T-cell (primary cell): ENCODE measurements around the gene SLC5A2. TPM values are rescaled to one million over a fixed set of nuclear protein-coding genes. Genes with fewer than 3 reads are reported as not detected.

Source experiments
- ATAC-seq, 4 experiments: fragments of 200-7000 bp in 3 of 4; fragments of 150-1000 bp in 1 of 4; cut with Tn5 transposase; replicated peaks in 1 of 4; 1 replicate in 3 of 4; 2 replicates in 1 of 4; pipeline ENCODE4 v1.10.0; 2021; ENCODE audit warnings: moderate library complexity in 3 of 4, mild to moderate bottlenecking in 2 of 4, moderate number of reproducible peaks in 1 of 4
- CTCF ChIA-PET, 2 donors: fragments of 300-600 bp; sonication (Branson Sonifier 250); formaldehyde crosslinking; loops; one replicate each; lab custom pipeline; 2022; ENCODE audit warnings: antibody characterized with exemption in 2 of 2; lab: Charles Lee
- POLR2A ChIA-PET, 2 donors: fragments of 300-600 bp; sonication (Branson Sonifier 250); formaldehyde crosslinking; loops; one replicate each; lab custom pipeline; 2022; ENCODE audit warnings: antibody characterized with exemption in 2 of 2; lab: Charles Lee
- DNase-seq, 35 experiments: peaks; one replicate each; pipeline versions ENCODE4 v3.0.0 to v3.0.0-alpha.2; 2013 to 2023
- H3K27ac ChIP-seq: one replicate; pipeline ENCODE4 v1.5.1; 2013; ENCODE audit warnings: low read length
- H3K27me3 ChIP-seq, 2 experiments: replicated peaks in 1 of 2; 1 replicate in 1 of 2; 2 replicates in 1 of 2; pipeline versions ENCODE4 v1.6.1 to v1.7.0; 2013; ENCODE audit warnings: low read length in 1 of 2, mixed read lengths in 1 of 2; ENCODE audit not compliant: control insufficient read depth in 2 of 2, insufficient read depth in 2 of 2; ENCODE audit errors: extremely low read depth in 1 of 2
- H3K36me3 ChIP-seq, 2 donors: 1 replicate in 1 of 2; 2 replicates in 1 of 2; pipeline versions ENCODE4 v1.6.1 to v1.7.0; 2013; ENCODE audit warnings: low read length in 1 of 2; ENCODE audit not compliant: control insufficient read depth in 2 of 2, insufficient read depth in 1 of 2; ENCODE audit errors: extremely low read depth in 1 of 2
- H3K4me1 ChIP-seq, 2 experiments: 1 replicate in 1 of 2; 2 replicates in 1 of 2; pipeline versions ENCODE4 v1.6.1 to v1.7.0; 2013; ENCODE audit warnings: low read length in 2 of 2, mixed read lengths in 1 of 2; ENCODE audit not compliant: insufficient read depth in 2 of 2, control insufficient read depth in 1 of 2; ENCODE audit errors: extremely low read depth in 1 of 2
- H3K4me3 ChIP-seq, 2 donors: 1 replicate in 1 of 2; 2 replicates in 1 of 2; pipeline versions ENCODE4 v1.5.1 to v1.7.0; 2013; ENCODE audit warnings: mild to moderate bottlenecking in 2 of 2, low read length in 1 of 2, moderate library complexity in 1 of 2; ENCODE audit not compliant: control insufficient read depth in 1 of 2; ENCODE audit errors: extremely low read depth in 1 of 2
- H3K9me3 ChIP-seq: 2 replicates; pipeline ENCODE4 v1.7.0; 2013
- H3K27ac Mint-ChIP-seq, 2 donors: one replicate each; pipeline ENCODE4 v1.8.0; 2020 to 2021; ENCODE audit warnings: mild to moderate bottlenecking in 2 of 2, mixed read lengths in 2 of 2
- H3K27me3 Mint-ChIP-seq, 2 donors: one replicate each; pipeline ENCODE4 v1.8.0; 2021 to 2022; ENCODE audit warnings: mixed read lengths in 2 of 2
- H3K36me3 Mint-ChIP-seq: one replicate; pipeline ENCODE4 v1.8.0; 2021; ENCODE audit warnings: mixed read lengths
- H3K4me1 Mint-ChIP-seq, 3 donors: one replicate each; pipeline ENCODE4 v1.8.0; 2020 to 2022; ENCODE audit warnings: mixed read lengths in 3 of 3, mild to moderate bottlenecking in 1 of 3
- H3K4me3 Mint-ChIP-seq, 3 donors: one replicate each; pipeline ENCODE4 v1.8.0; 2020 to 2022; ENCODE audit warnings: mild to moderate bottlenecking in 3 of 3, mixed read lengths in 3 of 3, moderate library complexity in 3 of 3
- H3K9me3 Mint-ChIP-seq, 3 donors: one replicate each; pipeline ENCODE4 v1.8.0; 2020 to 2022; ENCODE audit warnings: mixed read lengths in 3 of 3
- WGBS: methylation state at CpG from one replicate; pipeline ENCODE4 v1.1.5; 2013; ENCODE audit warnings: missing lambda C conversion rate; ENCODE audit not compliant: insufficient coverage; 5-methylcytosine and 5-hydroxymethylcytosine counted together
- total RNA-seq, 35 experiments: library from RNA in 6 of 35; stranded (reverse) in 6 of 35; fragments of 120-200 nt in 1 of 35; gene quantifications; one replicate each; pipeline versions ENCODE4 v1.2.1 to v1.2.4 and lab custom pipeline; 2013 to 2026

Gene SLC5A2
- total RNA-seq, 5 donors from 2014 or later (not counting 1 experiment from before 2014, with no cell fraction given), result 2.6 to 4.2 (median 3.2) TPM

- no peak overlapping the region for H3K27ac Mint-ChIP-seq
- WGBS, result 95% methylated on average over 16 of the region's 17 CpGs
- no peaks in the 10 kb centered on the region for H3K9me3 Mint-ChIP-seq
- H3K4me3 Mint-ChIP-seq, result no peak overlapping the region
- no peak overlapping the region for H3K27ac ChIP-seq
- no peak overlapping the region for H3K4me3 ChIP-seq
- ChIA-PET POLR2A (no interaction called here), CTCF (no interaction called here)
- peaks cover 6 to 42% of the 10 kb centered on the region in 2 donors for H3K36me3 ChIP-seq
- H3K36me3 Mint-ChIP-seq, result peaks cover 21% of the 10 kb centered on the region
- ATAC-seq (no peak), DNase-seq (no peak)
- H3K4me1 ChIP-seq, result peaks cover 8 to 23% of the 10 kb centered on the region in 2 experiments
- no peaks in the 10 kb centered on the region for H3K27me3 ChIP-seq
- peaks cover 24 to 26% (median 26%) of the 10 kb centered on the region in 3 donors for H3K4me1 Mint-ChIP-seq
- no peaks in the 10 kb centered on the region for H3K9me3 ChIP-seq
- no peaks in the 10 kb centered on the region for H3K27me3 Mint-ChIP-seq
Observed at GRCh38 chr16:31464781-31465260, 18.1 kb upstream of the SLC5A2 start.

- no peak overlapping the region for H3K27ac Mint-ChIP-seq
Observed at GRCh38 chr16:31465788-31466370, 17.0 kb upstream of the SLC5A2 start.

GRCh38 chr16:31466381-31466841 lies 16.5 kb upstream of the SLC5A2 start:
- H3K4me3 Mint-ChIP-seq, result no peak overlapping the region
- no peaks in the 10 kb centered on the region for H3K9me3 ChIP-seq
- peaks cover 0 to 11% of the 10 kb centered on the region in 2 experiments for H3K4me1 ChIP-seq
- ChIA-PET POLR2A (no interaction called here), CTCF (no interaction called here)
- peaks cover 8 to 14% (median 12%) of the 10 kb centered on the region in 3 donors for H3K4me1 Mint-ChIP-seq
- WGBS, result 93% methylated on average over 17 of the region's 18 CpGs
- no peak overlapping the region for H3K27ac ChIP-seq
- peaks cover 21% of the 10 kb centered on the region for H3K36me3 Mint-ChIP-seq
- H3K4me3 ChIP-seq, result no peak overlapping the region
- no peak overlapping the region for H3K27ac Mint-ChIP-seq
- H3K9me3 Mint-ChIP-seq, result no peaks in the 10 kb centered on the region
- peaks cover 0 to 5% of the 10 kb centered on the region in 2 donors for H3K27me3 Mint-ChIP-seq
- peaks cover 6 to 42% of the 10 kb centered on the region in 2 donors for H3K36me3 ChIP-seq
- ATAC-seq (no peak), DNase-seq (no peak)
- peaks cover 0 to 6% of the 10 kb centered on the region in 2 experiments for H3K27me3 ChIP-seq

More at GRCh38 chr16:31465788-31466370, 17.0 kb upstream of the SLC5A2 start:
- Mint-ChIP-seq H3K4me1 (peaks cover 13 to 17% (median 17%) of the 10 kb centered on the region in 3 donors), H3K27me3 (no peaks in the 10 kb centered on the region), H3K9me3 (no peaks in the 10 kb centered on the region), H3K4me3 (no peak overlapping the region), H3K36me3 (peaks cover 21% of the 10 kb centered on the region)
- ChIA-PET CTCF (no interaction called here), POLR2A (no interaction called here)
- DNase-seq (no peak), ATAC-seq (no peak)
- 92% methylated on average over 12 of the region's 20 CpGs for WGBS
- H3K27ac ChIP-seq, result no peak overlapping the region
- peaks cover 0 to 1% of the 10 kb centered on the region in 2 experiments for H3K27me3 ChIP-seq
- H3K4me3 ChIP-seq, result no peak overlapping the region
- H3K4me1 ChIP-seq, result peaks cover 0 to 14% of the 10 kb centered on the region in 2 experiments
- H3K9me3 ChIP-seq, result no peaks in the 10 kb centered on the region
- peaks cover 6 to 42% of the 10 kb centered on the region in 2 donors for H3K36me3 ChIP-seq

- H3K4me1 Mint-ChIP-seq, result peaks cover 8 to 14% (median 12%) of the 10 kb centered on the region in 3 donors
- 43% methylated on average over 2 of the region's 5 CpGs for WGBS
- Histone ChIP-seq H3K9me3 (no peaks in the 10 kb centered on the region), H3K4me3 (no peak overlapping the region), H3K36me3 (peaks cover 4 to 39% of the 10 kb centered on the region in 2 donors), H3K27me3 (peaks cover 0 to 13% of the 10 kb centered on the region in 2 experiments), H3K27ac (peak overlapping the region; percentile 0), H3K4me1 (peaks cover 0 to 17% of the 10 kb centered on the region in 2 experiments)
- H3K9me3 Mint-ChIP-seq, result no peaks in the 10 kb centered on the region
- ChIA-PET CTCF (no interaction called here), POLR2A (no interaction called here)
- no peak overlapping the region for H3K4me3 Mint-ChIP-seq
- peaks cover 21% of the 10 kb centered on the region for H3K36me3 Mint-ChIP-seq
- peak in 1 of 4 experiments; percentile 58 for ATAC-seq
- DNase-seq, result no peak
- peak overlapping the region in 1 of 2 donors; percentile 78 for H3K27ac Mint-ChIP-seq
- H3K27me3 Mint-ChIP-seq, result peaks cover 0 to 7% of the 10 kb centered on the region in 2 donors
Observed at GRCh38 chr16:31467151-31467773, 15.7 kb upstream of the SLC5A2 start.

- H3K27ac ChIP-seq, result peak overlapping the region; percentile 0
- H3K36me3 Mint-ChIP-seq, result peaks cover 21% of the 10 kb centered on the region
- H3K27ac Mint-ChIP-seq, result peak overlapping the region in 1 of 2 donors; percentile 78
- H3K4me3 Mint-ChIP-seq, result no peak overlapping the region
- no peak overlapping the region for H3K4me3 ChIP-seq
- H3K9me3 ChIP-seq, result no peaks in the 10 kb centered on the region
- H3K4me1 ChIP-seq, result peaks cover 0 to 23% of the 10 kb centered on the region in 2 experiments
- WGBS, result no CpG with 5 or more reads among the region's 5 CpGs
- no peaks in the 10 kb centered on the region for H3K9me3 Mint-ChIP-seq
- ATAC-seq (no peak), DNase-seq (no peak)
- H3K36me3 ChIP-seq, result peaks cover 2 to 33% of the 10 kb centered on the region in 2 donors
- H3K27me3 ChIP-seq, result peaks cover 0 to 19% of the 10 kb centered on the region in 2 experiments
- POLR2A ChIA-PET, result no interaction called here
- CTCF ChIA-PET, result interaction anchor here in 1 of 2 donors (0.6 kb wide), 1 partner anchor 11 kb away, joined by 4 read pairs; no protein-coding TSS in a partner anchor
- peaks cover 13 to 19% (median 17%) of the 10 kb centered on the region in 3 donors for H3K4me1 Mint-ChIP-seq
- H3K27me3 Mint-ChIP-seq, result peaks cover 5 to 12% of the 10 kb centered on the region in 2 donors
Observed at GRCh38 chr16:31467858-31468257, 15.1 kb upstream of the SLC5A2 start.

GRCh38 chr16:31470615-31471014 lies 12.3 kb upstream of the SLC5A2 start:
- no peaks in the 10 kb centered on the region for H3K9me3 Mint-ChIP-seq
- peaks cover 9% of the 10 kb centered on the region for H3K36me3 Mint-ChIP-seq
- H3K27ac ChIP-seq, result no peak overlapping the region
- H3K27me3 ChIP-seq, result peaks cover 0 to 28% of the 10 kb centered on the region in 2 experiments
- CTCF ChIA-PET, result interaction anchor here in 1 of 2 donors (1.0 kb wide), 1 partner anchor 10 kb away, joined by 5 read pairs; no protein-coding TSS in a partner anchor
- no peak overlapping the region for H3K4me3 Mint-ChIP-seq
- POLR2A ChIA-PET, result no interaction called here
- 60% methylated on average over 2 of the region's 3 CpGs for WGBS
- peaks cover 13 to 22% (median 19%) of the 10 kb centered on the region in 3 donors for H3K4me1 Mint-ChIP-seq
- DNase-seq (no peak), ATAC-seq (no peak)
- no peak overlapping the region for H3K4me3 ChIP-seq
- peaks cover 0 to 24% of the 10 kb centered on the region in 2 experiments for H3K4me1 ChIP-seq
- no peak overlapping the region for H3K27ac Mint-ChIP-seq
- peaks cover 6 to 18% of the 10 kb centered on the region in 2 donors for H3K27me3 Mint-ChIP-seq
- peaks cover 3 to 12% of the 10 kb centered on the region in 2 donors for H3K36me3 ChIP-seq
- H3K9me3 ChIP-seq, result no peaks in the 10 kb centered on the region
